Immature natural killer cell (primary cell): ENCODE measurements around the gene ZNF620. TPM values are rescaled to one million over a fixed set of nuclear protein-coding genes. Genes with fewer than 3 reads are reported as not detected.
"Not testable (repeated sequence)": the region's sequence is repeated elsewhere in the genome, so short reads cannot be mapped to it uniquely, and the experiment has no call there.

Experiments used
- DNase-seq, 3 donors: peaks; one replicate each; pipeline ENCODE4 v3.0.0; 2022; ENCODE audit warnings: mixed read lengths in 1 of 3
- H3K27ac Mint-ChIP-seq, 6 donors: one replicate each; pipeline ENCODE4 v1.8.0; 2020; ENCODE audit warnings: mixed read lengths in 6 of 6, mild to moderate bottlenecking in 5 of 6, inconsistent platforms in 4 of 6, moderate library complexity in 3 of 6
- H3K27me3 Mint-ChIP-seq, 3 donors: one replicate each; pipeline ENCODE4 v1.8.0; 2020 to 2021; ENCODE audit warnings: low read depth in 3 of 3, mild to moderate bottlenecking in 3 of 3, mixed read lengths in 3 of 3, moderate library complexity in 3 of 3, inconsistent platforms in 1 of 3
- H3K36me3 Mint-ChIP-seq, 3 donors: one replicate each; pipeline ENCODE4 v1.8.0; 2020; ENCODE audit warnings: mixed read lengths in 3 of 3, inconsistent platforms in 2 of 3, mild to moderate bottlenecking in 2 of 3
- H3K4me1 Mint-ChIP-seq, 2 donors: one replicate each; pipeline ENCODE4 v1.8.0; 2020; ENCODE audit warnings: inconsistent platforms in 2 of 2, mild to moderate bottlenecking in 2 of 2, mixed read lengths in 2 of 2, moderate library complexity in 1 of 2
- H3K4me3 Mint-ChIP-seq, 5 donors: one replicate each; pipeline ENCODE4 v1.8.0; 2020; ENCODE audit warnings: mild to moderate bottlenecking in 5 of 5, mixed read lengths in 5 of 5, inconsistent platforms in 3 of 5, moderate library complexity in 3 of 5
- H3K9me3 Mint-ChIP-seq, 6 donors: one replicate each; pipeline ENCODE4 v1.8.0; 2020; ENCODE audit warnings: mild to moderate bottlenecking in 6 of 6, mixed read lengths in 6 of 6, inconsistent platforms in 4 of 6, moderate library complexity in 3 of 6
- polyA plus RNA-seq, 3 donors: library from polyadenylated mRNA; unstranded; fragments of 300-500 nt; fragmentation: Illumina TruSeq; gene quantifications; one replicate each; pipeline ENCODE4 v1.2.3, GENCODE V29; 2021

ZNF620 gene
- 1 to 10 TPM; 1.3 to 4.7 (median 1.7) TPM for polyA plus RNA-seq

DNA sequence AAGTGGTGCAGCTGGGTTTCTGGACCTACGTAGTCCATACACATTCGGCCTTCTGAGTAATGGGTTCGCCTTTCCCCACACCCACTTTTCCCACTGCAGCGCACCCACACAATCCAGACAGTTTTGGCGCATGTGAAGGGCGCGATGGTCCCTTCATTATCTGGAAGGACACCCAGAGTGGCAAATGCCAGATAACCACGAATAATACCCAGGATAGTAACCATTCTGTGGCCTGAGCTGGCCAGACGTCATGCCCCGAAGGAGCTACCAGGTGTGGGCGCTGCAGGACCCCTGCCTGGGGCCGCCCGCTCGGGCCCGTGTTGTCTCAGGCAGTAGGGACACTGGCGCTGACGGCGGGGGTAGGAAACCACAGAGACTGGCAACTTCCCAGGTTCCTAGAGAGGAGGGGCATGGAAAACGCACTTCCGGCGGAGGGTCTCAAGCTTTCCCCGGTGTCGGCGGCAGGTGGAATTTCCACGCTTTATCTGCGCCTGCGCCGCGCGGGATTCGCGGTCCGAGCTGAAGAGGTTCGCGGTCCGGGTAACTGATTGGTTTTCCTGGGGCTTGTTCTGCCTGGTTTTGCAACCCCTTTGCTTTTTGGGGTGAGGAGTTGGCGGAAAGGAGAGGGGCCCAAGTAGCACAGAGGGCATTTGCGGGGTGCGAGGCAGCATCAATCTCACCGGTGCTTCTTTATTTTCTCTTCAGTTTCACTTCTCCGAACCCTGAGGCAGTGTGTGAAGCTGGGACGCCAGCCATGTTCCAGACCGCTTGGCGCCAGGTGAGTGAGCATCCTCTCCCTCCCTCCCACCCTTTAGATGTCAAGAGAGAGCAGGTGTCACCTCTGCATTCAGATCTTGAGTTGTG, at the start of gene ZNF620:
Gene ZNF620, plus strand, starts transcription at position 441 of the 864 bp plus-strand sequence. Its CDS starts 314 bp downstream, at position 755.
- DNase-seq: peak; percentile 45 to 54 (median 52)
- Mint-ChIP-seq H3K4me1 (peaks cover 21 to 27% of the 10 kb centered on the region in 2 donors), H3K27ac (peak within 1 kb of the TSS; percentile 64 to 89 (median 85))

DNA sequence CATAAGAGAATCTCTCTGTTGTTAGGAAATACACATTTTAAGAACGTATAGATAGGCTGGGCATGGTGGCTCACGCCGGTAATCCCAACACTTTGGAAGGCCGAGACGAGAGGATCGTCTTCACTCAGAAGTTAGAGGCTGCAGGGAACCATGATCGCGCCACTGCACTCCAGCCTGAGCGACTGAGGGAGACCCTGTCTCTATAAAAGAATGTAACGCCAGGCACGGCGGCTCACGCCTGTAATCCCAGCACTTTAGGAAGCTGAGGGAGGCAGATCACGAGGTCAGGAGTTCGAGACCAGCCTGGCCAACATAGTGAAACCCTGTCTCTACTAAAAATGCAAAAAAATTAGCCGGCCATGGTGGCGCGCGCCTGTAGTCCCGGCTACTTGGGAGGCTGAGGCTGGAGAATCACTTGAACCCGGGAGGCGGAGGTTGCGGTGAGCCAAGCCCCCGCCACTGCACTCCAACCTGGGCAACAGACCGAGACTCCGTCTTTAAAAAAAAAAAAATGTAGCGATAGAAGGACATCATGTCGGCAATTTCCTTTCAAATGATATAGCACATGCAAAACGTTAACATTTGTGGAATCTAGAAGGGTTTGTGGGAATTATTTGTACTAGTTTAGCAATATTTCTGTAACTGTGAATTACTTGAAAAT, 49.4 kb upstream of the ZNF620 start:
- peak overlapping the region; percentile 95 to 98 (median 97) for H3K27ac Mint-ChIP-seq

More for the DNA sequence above, at the start of gene ZNF620:
- Mint-ChIP-seq H3K9me3 (no peaks in the 10 kb centered on the region), H3K27me3 (peaks cover 0 to 2% (median 0%) of the 10 kb centered on the region in 3 donors), H3K36me3 (peaks cover under 1 to 12% (median 12%) of the 10 kb centered on the region in 3 donors), H3K4me3 (peak within 1 kb of the TSS; percentile 80 to 98 (median 97))

DNA sequence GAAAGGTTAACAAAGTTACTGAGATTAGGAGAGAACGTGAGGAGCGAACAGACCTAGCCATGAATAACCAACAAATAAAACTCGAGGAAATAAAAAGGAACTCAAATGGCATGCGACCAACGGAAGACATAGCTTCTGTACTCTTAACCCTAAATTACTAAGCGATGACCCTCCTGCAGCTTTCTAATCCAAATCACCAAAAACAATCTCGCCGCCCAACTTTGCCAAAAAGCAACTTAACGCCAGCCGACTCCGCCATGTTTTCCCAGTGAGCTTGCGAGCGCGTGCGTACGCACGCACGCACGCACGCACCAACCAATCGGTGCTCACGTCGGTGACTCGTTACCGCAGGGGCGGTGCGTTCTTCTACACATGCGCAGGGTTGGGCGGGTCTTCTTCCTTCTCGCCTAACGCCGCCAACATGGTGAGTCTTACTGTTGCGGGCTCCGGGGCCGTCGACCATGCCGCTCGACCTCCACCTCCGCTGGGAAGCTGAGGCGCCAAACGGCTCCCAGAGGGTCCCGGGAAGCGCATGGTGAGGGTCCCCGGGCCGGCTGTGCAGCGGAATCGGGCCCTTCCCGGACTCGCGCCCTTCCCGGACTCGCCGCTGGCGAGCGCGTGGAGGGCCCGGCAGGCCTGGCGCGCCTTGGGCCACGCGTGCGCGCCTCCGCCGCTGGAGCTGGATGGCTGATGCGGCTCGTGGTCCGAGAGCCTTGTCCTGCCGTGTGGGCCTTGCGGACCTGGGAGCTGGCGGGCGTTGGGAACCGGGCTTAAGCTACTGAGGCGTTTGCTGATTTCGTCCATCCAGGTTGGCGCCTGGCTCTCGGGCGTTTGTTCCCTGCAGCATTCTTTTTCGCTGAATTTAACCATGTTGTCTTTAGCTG, 48.7 kb upstream of the ZNF620 start, which contains the start of gene RPL14:
Gene RPL14, plus strand, starts transcription at position 400 of the 884 bp plus-strand sequence. Its CDS starts 133 bp downstream, at position 533.
- H3K4me1 Mint-ChIP-seq: peaks cover 47 to 64% of the 10 kb centered on the region in 2 donors
- DNase-seq: peak; percentile 93 to 94 (median 93)
- peak within 1 kb of the TSS; percentile 89 to 96 (median 94) for H3K4me3 Mint-ChIP-seq
- peak within 1 kb of the TSS; percentile 95 to 98 (median 97) for H3K27ac Mint-ChIP-seq
- peaks cover 12 to 31% (median 17%) of the 10 kb centered on the region in 3 donors for H3K36me3 Mint-ChIP-seq
- H3K9me3 Mint-ChIP-seq: no peaks in the 10 kb centered on the region
- peaks cover 3 to 12% (median 9%) of the 10 kb centered on the region in 3 donors for H3K27me3 Mint-ChIP-seq

More for the DNA sequence above, 49.4 kb upstream of the ZNF620 start:
- H3K36me3 Mint-ChIP-seq: peaks cover 5 to 24% (median 10%) of the 10 kb centered on the region in 3 donors
- peaks cover 3 to 12% (median 9%) of the 10 kb centered on the region in 3 donors for H3K27me3 Mint-ChIP-seq
- no peaks in the 10 kb centered on the region for H3K9me3 Mint-ChIP-seq
- DNase-seq: no peak
- H3K4me1 Mint-ChIP-seq: peaks cover 49 to 65% of the 10 kb centered on the region in 2 donors
- peak overlapping the region; percentile 89 to 96 (median 94) for H3K4me3 Mint-ChIP-seq

DNA sequence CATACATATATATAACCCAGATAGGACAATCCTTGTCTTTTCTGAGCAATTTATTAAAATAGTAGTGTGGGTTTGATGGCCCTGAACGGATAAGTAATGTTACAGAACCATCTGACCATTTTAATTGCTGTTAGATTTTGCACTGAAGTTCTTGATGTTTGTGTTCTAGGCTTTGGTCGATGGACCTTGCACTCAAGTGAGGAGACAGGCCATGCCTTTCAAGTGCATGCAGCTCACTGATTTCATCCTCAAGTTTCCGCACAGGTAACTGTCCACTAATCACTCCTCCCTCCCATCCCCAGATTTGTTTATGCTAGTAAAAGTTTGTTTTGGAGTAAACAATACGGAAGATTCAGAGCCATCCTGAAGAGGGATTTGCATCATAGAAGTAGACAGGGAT, 47.4 kb upstream of the ZNF620 start:
- H3K4me1 Mint-ChIP-seq: peaks cover 35 to 52% of the 10 kb centered on the region in 2 donors
- DNase-seq: no peak
- peak overlapping the region; percentile 89 to 96 (median 92) for H3K4me3 Mint-ChIP-seq
- no peaks in the 10 kb centered on the region for H3K9me3 Mint-ChIP-seq
- peaks cover 2 to 12% (median 9%) of the 10 kb centered on the region in 3 donors for H3K27me3 Mint-ChIP-seq
- peak overlapping the region; percentile 79 to 96 (median 88) for H3K27ac Mint-ChIP-seq
- peaks cover 12 to 38% (median 21%) of the 10 kb centered on the region in 3 donors for H3K36me3 Mint-ChIP-seq

DNA sequence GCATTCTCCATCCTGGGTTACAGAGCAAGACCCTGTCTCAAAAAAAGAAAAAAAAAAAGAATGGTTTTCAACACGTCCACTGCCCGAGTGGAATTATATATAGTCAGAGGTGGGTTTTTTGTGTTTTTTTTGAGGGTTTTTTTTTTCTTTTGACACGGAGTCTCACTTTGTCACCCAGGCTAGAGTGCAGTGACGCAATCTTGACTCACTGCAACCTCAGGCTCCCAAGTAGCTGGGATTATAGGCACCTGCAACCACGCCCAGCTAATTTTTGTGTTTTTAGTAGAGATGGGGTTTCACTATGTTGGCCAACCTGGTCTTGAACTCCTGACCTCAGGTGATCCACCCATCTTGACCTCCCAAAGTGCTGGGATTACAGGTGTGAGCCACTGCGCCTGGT, 45.4 kb upstream of the ZNF620 start:
- DNase-seq, H3K4me3 Mint-ChIP-seq, H3K27ac Mint-ChIP-seq, H3K9me3 Mint-ChIP-seq: not testable (repeated sequence)
- Mint-ChIP-seq H3K27me3 (peaks cover 2 to 18% (median 9%) of the 10 kb centered on the region in 3 donors), H3K36me3 (peaks cover 16 to 56% (median 24%) of the 10 kb centered on the region in 3 donors), H3K4me1 (peaks cover 42 to 69% of the 10 kb centered on the region in 2 donors)

DNA sequence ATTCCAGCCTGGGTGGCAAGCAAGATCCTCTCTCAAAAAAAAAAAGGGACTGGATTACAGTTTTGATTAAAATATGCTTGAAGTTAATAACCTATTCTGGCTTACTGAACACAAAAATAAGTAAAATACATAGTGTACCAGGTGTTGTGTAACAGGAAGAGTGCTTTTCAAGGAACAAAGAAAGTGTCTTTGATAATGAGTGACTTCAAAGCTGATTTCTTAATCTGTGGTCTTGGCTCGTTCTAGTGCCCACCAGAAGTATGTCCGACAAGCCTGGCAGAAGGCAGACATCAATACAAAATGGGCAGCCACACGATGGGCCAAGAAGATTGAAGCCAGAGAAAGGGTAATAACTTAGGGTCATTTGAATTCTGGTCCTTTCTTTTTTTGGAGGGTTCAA, 44.7 kb upstream of the ZNF620 start:
- peaks cover 37 to 63% of the 10 kb centered on the region in 2 donors for H3K4me1 Mint-ChIP-seq
- no peak for DNase-seq
- H3K4me3 Mint-ChIP-seq: no peak overlapping the region
- no peaks in the 10 kb centered on the region for H3K9me3 Mint-ChIP-seq
- H3K27me3 Mint-ChIP-seq: peaks cover 2 to 18% (median 9%) of the 10 kb centered on the region in 3 donors
- peak overlapping the region in 2 of 6 donors; percentile 24 to 53 for H3K27ac Mint-ChIP-seq
- H3K36me3 Mint-ChIP-seq: peaks cover 16 to 60% (median 24%) of the 10 kb centered on the region in 3 donors

DNA sequence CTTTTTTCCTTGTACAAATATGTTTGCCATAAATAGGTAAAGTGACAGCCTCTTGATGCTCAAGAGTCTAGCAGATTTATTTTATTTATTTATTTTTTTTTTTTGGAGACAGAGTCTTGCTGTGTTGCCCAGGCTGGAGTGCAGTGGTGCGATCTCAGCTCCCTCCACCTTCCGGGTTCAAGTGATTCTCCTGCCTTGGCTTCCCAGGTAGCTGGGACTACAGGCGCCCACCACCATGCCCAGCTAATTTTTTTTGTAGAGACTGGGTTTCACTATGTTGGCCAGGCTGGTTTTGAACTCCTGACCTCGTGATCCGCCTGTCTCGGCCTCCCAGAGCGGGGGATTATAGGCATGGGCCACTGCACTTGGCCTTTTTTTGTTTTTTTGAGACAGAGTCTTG, 43.0 kb upstream of the ZNF620 start:
- H3K9me3 Mint-ChIP-seq, H3K27ac Mint-ChIP-seq, DNase-seq, H3K4me3 Mint-ChIP-seq: not testable (repeated sequence)
- peaks cover 16 to 61% (median 24%) of the 10 kb centered on the region in 3 donors for H3K36me3 Mint-ChIP-seq
- peaks cover 26 to 48% of the 10 kb centered on the region in 2 donors for H3K4me1 Mint-ChIP-seq
- H3K27me3 Mint-ChIP-seq: peaks cover 0 to 12% (median 2%) of the 10 kb centered on the region in 3 donors

DNA sequence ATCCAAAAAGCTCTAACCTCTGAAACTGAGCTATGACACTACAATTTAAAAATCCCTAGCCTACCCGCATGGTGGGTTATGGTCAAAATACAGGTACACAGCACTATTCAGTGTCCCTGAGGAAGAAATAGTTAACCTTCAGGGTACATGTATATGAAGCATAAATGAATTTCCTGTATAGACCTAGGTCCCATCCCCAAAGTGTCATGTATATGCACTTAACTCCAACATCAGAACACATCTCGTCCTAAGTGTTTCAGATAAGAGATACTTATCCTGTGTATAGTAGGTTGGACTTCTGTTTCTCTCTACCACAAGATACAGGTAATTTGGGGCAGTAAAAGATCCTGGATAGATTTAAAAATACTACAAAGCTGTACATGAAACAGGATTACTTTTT, 42.3 kb upstream of the ZNF620 start:
- H3K4me3 Mint-ChIP-seq: no peak overlapping the region
- peak overlapping the region in 1 of 6 donors; percentile 51 for H3K27ac Mint-ChIP-seq
- peaks cover 18 to 41% of the 10 kb centered on the region in 2 donors for H3K4me1 Mint-ChIP-seq
- H3K27me3 Mint-ChIP-seq: peaks cover 0 to 11% (median 0%) of the 10 kb centered on the region in 3 donors
- no peak for DNase-seq
- no peaks in the 10 kb centered on the region for H3K9me3 Mint-ChIP-seq
- H3K36me3 Mint-ChIP-seq: peaks cover 16 to 55% (median 24%) of the 10 kb centered on the region in 3 donors

DNA sequence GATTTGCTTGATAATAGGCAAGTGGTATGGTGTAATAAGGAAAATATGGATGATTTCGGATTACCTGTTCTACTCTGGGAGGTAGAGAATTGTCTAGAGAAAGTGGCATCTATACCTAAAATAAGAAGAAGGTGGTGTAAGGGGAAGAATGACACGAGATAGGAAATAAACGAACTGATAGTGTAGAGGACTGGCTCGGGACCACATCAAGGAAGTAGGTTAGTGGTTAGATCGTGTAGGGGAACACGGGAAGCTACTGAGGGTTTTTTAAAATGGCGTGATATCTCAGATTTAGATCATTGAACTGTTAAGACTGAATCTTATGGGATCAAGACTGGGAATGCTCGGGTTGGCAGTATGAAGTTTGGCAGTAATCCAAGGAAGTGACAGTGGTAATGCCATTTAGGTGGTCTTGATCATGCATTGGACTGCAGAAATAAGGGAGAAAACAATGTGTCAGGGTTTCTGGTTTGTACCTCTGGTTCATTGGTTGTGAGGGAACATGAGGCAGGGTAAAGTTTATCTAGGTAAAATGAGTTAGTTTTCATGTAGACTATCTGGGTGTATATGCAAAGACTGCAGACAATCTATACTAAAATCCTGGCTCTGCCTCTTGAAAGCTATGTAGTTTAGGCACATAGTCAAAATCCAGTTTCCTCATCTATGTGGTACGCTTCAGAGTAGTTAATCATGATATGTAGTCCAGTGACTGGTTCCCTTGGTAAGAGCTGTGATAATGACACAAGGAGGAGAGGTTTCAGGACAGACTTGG, 41.3 kb upstream of the ZNF620 start:
- H3K36me3 Mint-ChIP-seq: peaks cover 16 to 46% (median 17%) of the 10 kb centered on the region in 3 donors

DNA sequence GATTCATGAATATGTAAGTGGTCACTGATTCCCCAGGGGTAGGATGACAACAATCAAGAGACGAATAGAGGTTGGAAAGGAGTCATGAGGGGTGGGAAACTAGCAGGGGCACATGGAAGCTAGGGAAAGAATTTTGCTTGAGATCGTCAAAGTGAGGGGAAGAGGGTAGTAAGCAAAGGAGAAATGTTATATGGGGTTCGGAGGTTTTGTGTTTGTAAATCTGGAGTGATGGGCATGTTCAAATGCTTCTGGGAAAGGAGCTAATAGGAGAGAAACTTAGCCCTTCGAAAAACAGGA, 40.8 kb upstream of the ZNF620 start:
- H3K4me1 Mint-ChIP-seq: peaks cover 13 to 32% of the 10 kb centered on the region in 2 donors
- no peaks in the 10 kb centered on the region for H3K9me3 Mint-ChIP-seq
- DNase-seq: no peak
- H3K27me3 Mint-ChIP-seq: peaks cover 0 to 11% (median 0%) of the 10 kb centered on the region in 3 donors
- peak overlapping the region; percentile 0 to 49 (median 25) for H3K27ac Mint-ChIP-seq
- peaks cover 16 to 46% (median 17%) of the 10 kb centered on the region in 3 donors for H3K36me3 Mint-ChIP-seq
- no peak overlapping the region for H3K4me3 Mint-ChIP-seq

More for the DNA sequence above, 41.3 kb upstream of the ZNF620 start:
- H3K27me3 Mint-ChIP-seq: peaks cover 0 to 11% (median 0%) of the 10 kb centered on the region in 3 donors
- DNase-seq: peak in 1 of 3 donors; percentile 16
- H3K4me3 Mint-ChIP-seq: peak overlapping the region in 2 of 5 donors; percentile 17 to 31
- H3K27ac Mint-ChIP-seq: peak overlapping the region; percentile 25 to 75 (median 56)
- H3K9me3 Mint-ChIP-seq: no peaks in the 10 kb centered on the region
- H3K4me1 Mint-ChIP-seq: peaks cover 13 to 32% of the 10 kb centered on the region in 2 donors

DNA sequence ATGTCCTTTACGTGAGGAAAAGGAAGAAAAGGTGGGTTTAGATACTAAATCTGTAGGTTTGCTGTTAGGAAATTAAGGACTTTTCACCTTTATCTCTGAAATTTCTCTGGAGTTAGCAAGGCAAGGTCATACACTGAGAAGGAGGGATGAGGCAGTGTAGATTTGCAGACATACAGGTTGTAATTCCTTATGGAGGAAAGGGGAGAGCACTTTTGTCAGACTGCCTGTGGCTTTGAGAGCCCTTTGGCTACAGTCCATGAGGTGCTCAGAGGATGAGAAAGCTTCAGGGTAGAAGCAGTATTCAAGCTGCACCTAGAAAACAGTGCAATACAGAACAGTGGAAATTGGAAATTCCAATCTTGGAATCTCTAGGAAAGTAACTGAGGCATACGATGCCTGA, 40.4 kb upstream of the ZNF620 start:
- Mint-ChIP-seq H3K27me3 (peaks cover 0 to 11% (median 0%) of the 10 kb centered on the region in 3 donors), H3K36me3 (peaks cover 16 to 44% (median 17%) of the 10 kb centered on the region in 3 donors), H3K27ac (peak overlapping the region in 4 of 6 donors; percentile 22 to 49 (median 38)), H3K4me3 (no peak overlapping the region), H3K4me1 (peaks cover 11 to 32% of the 10 kb centered on the region in 2 donors), H3K9me3 (no peaks in the 10 kb centered on the region)
- DNase-seq: no peak

DNA sequence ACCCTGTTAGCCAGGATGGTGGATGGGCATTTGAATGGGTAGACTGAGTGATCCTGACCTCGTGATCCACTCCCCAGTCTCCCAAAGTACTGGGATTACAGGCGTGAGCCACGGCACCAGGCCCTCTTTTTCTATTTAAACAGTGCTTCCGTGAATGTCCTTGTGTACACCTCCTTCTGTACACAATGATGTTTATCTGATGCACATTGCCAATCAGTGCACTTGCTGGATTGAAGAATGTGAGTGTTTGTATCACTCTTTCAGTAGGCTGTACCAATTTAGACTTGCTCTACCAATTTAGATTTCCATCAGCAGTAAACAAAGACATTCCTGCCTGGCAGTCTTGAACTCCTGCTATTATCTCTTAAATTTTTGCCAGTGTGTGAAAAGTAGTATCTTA, 37.8 kb upstream of the ZNF620 start:
- no peak for DNase-seq
- peaks cover 11 to 21% of the 10 kb centered on the region in 2 donors for H3K4me1 Mint-ChIP-seq
- H3K27me3 Mint-ChIP-seq: peaks cover 0 to 6% (median 0%) of the 10 kb centered on the region in 3 donors
- peaks cover 3 to 28% (median 5%) of the 10 kb centered on the region in 3 donors for H3K36me3 Mint-ChIP-seq
- H3K27ac Mint-ChIP-seq: peak overlapping the region in 2 of 6 donors; percentile 35 to 52
- H3K4me3 Mint-ChIP-seq: no peak overlapping the region
- no peaks in the 10 kb centered on the region for H3K9me3 Mint-ChIP-seq
